Fibroblast of gingiva (primary cell): ENCODE results near the gene NELFB.
"Not testable (repeated sequence)": the region's sequence is repeated elsewhere in the genome, so short reads cannot be mapped to it uniquely, and the experiment has no call there.

Source experiments
- DNase-seq: peaks from one replicate; pipeline ENCODE4 v3.0.0-alpha.2; 2011; ENCODE audit warnings: low read depth

The NELFB gene

DNA sequence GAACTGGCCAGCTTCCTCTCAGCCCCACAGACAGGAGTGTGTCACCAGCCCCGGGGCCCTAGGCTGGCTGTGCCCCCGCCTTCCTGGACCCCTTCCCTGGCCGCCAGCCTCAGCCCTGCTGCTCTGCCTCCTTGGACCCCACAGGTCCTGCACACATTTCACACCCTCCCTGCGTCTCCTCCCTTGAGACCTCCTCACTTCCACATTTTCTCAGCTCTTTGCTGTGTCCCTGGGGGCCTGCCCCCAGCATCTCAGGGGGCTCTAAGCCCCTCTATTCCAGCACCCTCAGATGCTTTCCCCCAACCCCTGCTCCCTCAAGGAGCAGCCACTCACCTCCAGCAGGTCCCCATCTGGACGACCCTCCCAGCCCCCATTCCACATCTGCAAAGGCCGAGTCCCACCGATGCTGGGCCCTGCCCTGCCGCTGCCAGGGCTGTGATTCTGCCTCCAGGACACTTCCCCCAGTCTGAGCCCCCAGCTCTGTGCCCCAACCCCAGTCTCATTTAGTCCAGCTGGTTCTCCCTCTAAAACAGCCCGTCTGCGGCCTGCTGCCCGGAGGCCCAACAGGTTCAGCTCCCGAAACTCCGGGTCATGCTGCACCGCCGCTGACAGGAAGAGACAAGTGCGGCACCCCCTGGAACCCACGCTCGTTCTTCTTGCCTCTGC is 20.2 kb upstream of the NELFB start:
- no peak for DNase-seq

DNA sequence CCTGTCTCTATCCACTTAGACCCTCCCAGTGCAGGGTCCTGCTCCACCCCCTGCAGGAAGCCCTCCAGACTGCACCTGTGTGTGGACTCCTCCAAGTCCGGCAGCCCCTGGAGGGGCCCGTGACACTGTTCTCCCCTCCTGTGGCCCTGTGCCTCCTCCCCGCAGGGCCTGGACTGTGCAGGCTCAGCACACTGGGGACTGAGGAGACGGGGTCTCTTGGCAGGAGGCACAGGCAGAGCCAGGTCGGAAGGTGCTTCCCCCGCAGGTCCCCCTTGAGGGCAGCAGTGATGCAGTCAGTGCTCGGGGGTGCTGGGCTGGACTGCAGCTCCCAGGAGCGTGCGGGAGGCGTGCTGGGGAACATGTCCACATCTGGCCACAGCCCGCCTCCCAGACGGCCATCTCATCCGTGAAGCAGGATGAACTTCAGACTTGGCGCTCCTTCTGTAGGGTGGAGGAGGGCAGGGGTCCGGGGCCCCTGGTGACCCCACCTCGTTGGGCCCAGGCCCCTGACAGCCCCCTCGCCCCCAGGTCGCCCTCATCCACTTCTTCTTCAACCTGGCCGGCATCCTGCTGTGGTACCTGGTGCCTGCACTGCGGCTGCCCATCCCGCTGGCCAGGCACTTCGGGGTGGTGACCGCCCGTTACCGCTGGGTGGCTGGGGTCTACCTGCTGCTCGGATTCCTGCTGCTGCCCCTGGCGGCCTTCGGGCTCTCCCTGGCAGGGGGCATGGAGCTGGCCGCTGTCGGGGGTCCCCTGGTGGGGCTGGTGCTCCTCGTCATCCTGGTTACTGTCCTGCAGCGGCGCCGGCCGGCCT is 19.5 kb upstream of the NELFB start:
- no peak for DNase-seq

DNA sequence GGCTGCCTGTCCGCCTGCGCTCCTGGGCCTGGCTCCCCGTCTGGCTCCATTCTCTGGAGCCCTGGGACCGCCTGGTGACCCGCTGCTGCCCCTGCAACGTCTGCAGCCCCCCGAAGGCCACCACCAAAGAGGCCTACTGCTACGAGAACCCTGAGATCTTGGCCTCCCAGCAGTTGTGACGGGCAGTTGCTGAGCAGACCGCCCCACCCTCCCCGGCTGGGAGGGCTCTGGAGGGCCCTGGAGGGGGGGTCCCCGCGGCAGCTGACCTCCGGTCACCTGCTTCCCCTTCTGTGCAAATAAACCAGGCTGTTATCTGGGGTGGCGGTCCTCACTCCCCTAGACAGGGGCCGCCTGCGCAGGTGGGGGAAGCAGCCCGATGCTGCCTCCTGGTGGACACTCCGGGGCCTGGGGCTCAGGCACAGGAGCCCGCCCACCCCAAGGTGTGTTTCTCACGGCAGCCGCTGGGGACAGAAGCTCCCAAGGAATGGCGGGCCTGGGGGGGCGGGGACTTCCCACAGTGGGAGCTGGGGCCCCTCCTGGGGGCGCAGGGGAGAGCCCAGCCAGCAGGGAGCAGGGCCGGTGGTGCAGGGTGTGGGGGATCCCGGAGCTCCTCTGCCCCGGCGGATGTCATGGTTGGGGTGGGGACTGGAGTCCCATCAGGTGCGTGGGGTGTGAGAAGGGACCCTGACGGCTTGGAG is 18.7 kb upstream of the NELFB start:
- DNase-seq = peak; percentile 39

DNA sequence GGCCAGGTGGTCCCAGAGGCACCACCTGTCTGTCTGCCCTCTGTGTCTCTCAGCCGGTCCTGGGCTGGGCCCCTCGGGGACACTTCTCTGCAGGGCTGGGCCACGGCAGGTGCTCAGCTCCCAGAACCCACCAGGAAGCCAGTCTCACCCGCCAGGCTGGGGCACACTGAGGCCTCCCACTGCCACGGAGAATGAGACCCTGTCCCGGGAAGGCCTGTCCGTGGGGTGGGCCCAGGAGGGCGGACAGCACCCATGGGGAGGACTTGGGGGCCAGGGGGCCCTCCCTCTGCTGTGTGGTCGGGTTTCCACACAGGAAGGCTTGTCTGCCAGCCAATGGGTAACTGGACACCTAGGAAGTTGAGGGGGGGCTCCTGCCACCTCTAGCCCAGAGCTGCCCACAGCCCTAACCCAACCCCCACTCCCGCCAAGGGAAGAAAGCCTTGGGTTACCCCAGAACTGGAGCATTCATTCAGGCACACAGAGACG is 18.1 kb upstream of the NELFB start:
- no peak for DNase-seq

DNA sequence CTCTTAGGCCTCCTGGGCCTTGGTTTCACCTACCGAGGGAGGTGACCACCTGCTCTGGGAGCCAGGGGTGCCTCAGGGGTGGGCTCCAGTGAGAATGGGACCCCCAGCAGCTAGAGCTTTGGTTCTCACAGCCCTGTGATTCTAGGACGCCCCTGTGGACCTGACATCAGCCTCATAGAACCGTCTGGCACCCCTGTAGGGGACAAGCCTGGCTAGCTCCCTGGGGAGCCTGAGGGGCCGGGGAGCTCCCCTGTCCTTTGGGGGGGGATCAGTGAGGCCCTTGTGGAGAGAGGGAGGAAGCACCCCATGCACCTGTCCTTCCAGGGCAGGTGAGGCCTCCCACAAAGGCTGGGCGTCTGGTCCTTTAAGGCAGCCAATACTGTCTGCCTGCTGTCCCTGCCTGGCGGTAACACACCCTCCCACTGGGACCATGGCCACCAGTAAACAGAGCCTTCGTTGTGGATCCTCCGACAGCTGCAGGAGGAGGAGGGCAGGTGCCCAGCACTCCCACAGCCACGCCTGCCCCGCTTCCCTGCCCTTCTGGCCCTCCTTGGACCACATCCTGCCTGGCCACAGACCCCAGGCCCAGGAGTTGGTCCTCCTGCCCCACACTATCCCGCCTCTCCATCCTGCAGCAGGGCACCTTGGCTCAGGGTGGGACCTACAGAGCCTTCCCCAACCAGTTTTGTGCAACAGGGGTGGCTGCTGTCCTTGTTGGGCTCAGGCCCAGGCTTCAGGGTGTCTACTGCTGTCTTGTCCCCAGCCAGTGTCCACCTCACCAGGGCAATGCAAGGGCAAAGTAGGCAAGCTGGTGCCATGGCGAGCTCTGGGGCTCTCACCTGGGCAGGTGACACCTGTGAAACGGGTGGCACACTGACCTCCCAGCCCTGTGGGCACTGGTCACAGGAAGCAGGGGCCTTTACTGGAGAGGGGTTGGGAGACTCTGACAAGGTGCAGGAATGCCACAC is 17.1 kb upstream of the NELFB start:
- no peak for DNase-seq

DNA sequence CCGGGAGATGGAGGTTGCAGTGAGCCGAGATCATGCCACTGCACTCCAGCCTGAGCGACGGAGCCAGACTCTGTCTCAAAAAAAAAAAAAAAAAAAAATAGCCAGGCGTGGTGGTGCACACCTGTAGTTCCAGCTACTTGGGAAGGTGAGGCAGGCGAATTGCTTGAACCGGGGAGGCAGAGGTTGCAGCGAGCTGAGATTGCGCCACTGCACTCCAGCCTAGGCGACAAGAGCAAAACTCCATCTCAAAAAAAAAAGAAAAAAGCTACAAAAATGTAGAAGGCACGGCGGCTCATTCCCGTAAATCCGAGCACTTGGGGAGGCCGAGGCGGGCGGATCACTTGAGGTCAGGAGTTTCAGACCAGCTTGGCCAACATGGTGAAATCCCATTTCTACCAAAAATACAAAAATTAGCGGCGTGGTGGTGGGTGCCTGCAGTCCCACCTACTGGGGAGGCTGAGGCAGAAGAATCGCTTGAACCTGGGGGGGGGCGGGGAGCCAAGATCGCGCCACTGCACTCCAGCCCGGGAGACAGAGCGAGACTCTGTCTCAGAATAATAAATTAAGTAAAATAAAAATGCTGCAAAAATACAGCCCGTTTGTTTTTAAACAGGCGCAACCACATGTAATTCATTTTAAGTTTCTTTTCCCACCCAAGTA is 15.5 kb upstream of the NELFB start:
- not testable (repeated sequence) for DNase-seq

DNA sequence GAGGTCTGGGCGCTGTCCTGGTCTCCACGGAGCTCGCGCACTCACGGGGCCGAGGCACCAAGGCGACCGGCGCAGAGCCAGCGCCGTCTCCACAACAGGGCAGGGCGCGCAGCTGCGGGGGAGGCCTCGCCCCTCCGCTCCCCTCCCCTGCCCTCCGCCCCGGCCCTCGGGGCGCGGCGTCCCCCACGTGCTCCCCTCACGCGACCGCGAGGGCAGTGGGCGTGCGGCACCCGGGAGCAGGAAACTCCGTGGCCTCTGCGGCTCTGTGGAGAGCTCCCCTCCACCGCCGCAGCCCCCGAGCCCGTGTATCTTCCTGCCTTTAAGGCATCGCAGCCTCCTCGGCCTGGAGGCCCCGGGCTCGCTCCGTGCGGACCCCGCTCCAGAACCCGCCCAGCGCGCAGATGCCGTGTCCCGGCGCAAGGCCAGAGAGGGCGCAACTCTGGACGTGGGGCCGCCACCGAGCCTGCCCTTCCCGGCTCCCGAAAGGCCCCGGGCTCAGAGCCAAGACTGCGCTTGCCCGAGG is 14.7 kb upstream of the NELFB start:
- DNase-seq = peak; percentile 88

DNA sequence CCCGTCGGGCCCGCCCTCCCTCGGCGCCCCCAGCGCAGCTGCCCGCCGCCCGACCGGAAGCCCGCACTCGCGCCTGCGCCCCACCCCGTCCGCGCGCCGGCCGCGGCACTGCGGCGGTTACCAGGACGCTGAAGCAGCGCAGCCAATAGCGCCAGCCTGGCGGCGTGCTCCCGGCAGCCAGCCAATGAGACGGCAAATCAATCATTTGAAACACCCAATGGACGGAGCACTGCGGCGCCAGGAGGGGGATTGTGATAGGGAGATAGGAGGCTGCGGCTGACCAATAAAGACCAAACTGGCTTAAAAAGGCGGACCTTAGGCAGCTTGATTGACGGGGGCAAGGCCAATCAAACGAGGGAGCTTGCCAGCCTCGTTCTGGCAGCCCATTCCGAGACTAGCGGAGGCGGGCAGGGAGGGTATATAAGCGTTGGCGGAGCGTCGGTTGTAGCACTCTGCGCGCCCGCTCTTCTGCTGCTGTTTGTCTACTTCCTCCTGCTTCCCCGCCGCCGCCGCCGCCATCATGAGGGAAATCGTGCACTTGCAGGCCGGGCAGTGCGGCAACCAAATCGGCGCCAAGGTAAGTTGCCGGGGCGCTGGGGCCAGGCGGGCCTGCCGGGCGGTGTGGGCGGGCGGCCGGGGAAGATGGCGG is 14.2 kb upstream of the NELFB start, which contains the start of gene TUBB4B:
TSS of gene TUBB4B (plus strand) at position 447 of the 649 bp plus-strand sequence. CDS start at position 521, 74 bp downstream.
- peak; percentile 100 for DNase-seq

DNA sequence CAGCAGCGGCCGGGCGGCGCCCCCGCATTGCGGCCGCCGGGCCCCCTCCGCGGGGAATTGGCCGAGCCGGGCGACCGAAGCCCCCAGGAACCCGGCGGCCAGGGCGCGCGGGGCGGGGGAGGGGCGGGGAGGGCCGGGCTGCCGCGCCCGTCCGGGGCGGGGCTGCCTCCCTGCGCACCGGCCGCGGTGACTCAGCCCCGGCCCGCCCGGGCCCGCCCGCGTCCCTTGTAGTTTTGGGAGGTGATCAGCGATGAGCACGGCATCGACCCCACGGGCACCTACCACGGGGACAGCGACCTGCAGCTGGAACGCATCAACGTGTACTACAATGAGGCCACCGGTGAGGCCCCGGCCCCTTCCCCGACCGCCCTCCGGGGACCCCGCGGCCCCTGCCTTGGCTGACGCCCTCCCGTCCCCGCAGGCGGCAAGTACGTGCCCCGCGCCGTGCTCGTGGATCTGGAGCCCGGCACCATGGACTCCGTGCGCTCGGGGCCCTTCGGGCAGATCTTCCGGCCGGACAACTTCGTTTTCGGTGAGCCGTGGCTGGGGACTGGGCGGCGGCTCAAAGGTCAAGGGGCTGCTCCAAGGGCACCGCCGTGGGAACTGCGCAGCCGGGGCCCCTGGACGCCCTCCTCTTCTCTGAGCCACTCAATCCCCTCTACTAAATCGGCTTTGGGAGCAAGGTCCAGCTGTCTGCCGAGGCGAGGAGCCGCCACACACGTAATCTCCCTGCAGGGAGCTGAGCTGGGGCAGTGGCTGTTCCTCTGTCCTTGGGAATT is 13.4 kb upstream of the NELFB start:
- DNase-seq = peak; percentile 31

DNA sequence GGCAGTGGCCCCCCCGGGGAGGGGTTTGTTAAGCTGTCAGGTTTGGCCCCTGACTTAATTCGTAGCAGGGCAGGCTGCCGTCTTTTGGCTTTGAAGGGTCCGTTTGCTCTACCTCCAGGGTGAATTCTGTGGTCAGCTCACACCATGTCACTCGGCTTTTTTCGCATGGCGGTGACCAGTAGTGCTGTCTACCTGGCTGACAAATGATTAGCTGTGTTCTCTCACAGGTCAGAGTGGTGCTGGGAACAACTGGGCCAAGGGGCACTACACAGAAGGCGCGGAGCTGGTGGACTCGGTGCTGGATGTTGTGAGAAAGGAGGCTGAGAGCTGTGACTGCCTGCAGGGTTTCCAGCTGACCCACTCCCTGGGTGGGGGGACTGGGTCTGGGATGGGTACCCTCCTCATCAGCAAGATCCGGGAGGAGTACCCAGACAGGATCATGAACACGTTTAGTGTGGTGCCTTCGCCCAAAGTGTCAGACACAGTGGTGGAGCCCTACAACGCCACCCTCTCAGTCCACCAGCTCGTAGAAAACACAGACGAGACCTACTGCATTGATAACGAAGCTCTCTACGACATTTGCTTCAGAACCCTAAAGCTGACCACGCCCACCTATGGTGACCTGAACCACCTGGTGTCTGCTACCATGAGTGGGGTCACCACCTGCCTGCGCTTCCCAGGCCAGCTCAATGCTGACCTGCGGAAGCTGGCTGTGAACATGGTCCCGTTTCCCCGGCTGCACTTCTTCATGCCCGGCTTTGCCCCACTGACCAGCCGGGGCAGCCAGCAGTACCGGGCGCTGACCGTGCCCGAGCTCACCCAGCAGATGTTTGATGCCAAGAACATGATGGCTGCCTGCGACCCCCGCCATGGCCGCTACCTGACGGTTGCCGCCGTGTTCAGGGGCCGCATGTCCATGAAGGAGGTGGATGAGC is 12.6 kb upstream of the NELFB start:
- DNase-seq = no peak

DNA sequence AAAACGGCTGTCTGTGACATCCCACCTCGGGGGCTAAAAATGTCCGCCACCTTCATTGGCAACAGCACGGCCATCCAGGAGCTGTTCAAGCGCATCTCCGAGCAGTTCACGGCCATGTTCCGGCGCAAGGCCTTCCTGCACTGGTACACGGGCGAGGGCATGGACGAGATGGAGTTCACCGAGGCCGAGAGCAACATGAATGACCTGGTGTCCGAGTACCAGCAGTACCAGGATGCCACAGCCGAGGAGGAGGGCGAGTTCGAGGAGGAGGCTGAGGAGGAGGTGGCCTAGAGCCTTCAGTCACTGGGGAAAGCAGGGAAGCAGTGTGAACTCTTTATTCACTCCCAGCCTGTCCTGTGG is 11.9 kb upstream of the NELFB start:
- not testable (repeated sequence) for DNase-seq

DNA sequence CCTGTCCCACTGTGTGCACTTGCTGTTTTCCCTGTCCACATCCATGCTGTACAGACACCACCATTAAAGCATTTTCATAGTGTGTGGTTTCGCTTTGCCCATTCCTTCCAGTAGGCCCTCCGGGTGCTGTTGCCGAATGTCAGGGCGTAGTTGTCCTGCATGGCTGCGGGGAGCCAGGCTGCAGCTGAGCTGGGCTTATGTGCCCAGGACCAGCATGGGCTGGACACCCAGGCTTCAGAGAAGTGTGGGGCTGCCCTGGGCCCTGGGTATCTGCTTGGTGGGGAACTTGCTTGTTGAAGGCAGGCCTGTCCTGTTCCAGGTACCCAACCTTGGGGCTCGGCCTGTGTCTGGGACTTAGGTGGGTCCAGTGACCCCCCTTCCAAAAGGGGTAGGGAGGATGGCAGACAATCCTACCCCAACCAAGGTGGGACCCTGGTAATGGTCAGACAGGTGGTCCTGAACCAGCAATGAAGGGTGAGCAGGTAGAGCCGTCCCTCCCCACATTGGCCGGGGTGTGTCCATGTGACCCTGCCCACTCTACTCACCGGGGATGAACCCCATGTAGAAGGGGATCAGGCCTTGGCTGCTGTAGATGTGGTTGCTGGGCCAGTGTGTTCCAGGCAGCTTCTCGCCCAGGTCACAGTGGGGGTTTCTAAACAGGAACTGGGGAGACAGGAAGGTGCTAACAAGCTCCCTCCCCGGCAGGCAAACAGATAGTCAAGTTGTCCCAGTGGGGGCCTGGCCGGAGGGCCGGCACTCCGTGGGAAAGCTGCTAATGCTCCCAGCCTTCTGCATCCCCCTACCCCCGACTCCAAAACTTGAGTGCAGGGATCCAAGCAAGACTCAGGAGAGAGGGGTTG is 11.3 kb upstream of the NELFB start:
- no peak for DNase-seq

DNA sequence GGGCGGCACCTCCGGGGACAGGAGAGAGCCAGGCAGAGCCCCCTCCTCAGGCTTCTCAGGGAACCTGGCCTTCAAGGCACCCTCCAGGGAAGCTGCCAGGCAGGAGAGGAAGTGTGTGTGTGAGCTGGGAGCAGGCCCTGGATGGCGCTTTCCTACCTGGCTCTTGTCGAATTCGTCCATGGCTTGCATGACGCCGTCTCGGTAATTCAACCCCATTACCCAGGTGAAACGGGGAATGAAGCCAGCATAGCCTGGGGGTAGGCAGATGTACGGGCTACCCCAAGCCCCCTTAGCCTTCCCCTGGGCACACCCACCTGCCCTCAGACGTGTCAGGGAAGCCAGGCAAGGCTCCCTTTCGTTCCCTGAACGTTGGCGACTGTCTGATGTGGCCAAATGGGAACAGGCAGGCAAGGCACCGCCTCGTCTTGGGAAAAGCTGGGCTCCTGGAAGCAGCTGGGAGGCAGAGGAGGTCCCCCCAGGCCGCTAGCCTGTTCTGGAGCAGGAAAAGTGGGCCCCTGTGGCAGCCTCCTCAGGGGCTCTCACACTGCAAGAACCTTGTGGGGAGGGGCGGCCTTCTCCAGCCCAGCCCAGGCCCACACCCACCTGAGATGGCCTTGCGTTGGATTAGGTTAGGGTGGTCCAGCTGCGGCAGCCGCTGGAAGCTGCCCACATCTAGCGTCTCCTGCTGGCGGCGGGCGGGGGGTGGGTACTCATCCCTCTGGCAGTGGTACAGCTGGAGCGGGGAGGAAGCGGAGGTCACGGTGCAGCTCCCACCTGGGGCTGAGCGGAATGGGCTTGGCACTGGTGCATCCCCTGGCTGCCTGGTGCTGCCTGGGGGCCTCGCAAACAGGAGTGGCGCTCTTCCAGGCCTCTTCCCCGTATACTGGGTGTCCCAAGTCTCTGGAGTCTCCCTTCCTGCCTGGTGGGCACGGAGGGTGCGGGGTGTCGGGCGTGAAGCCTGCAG is 10.4 kb upstream of the NELFB start:
- no peak for DNase-seq

DNA sequence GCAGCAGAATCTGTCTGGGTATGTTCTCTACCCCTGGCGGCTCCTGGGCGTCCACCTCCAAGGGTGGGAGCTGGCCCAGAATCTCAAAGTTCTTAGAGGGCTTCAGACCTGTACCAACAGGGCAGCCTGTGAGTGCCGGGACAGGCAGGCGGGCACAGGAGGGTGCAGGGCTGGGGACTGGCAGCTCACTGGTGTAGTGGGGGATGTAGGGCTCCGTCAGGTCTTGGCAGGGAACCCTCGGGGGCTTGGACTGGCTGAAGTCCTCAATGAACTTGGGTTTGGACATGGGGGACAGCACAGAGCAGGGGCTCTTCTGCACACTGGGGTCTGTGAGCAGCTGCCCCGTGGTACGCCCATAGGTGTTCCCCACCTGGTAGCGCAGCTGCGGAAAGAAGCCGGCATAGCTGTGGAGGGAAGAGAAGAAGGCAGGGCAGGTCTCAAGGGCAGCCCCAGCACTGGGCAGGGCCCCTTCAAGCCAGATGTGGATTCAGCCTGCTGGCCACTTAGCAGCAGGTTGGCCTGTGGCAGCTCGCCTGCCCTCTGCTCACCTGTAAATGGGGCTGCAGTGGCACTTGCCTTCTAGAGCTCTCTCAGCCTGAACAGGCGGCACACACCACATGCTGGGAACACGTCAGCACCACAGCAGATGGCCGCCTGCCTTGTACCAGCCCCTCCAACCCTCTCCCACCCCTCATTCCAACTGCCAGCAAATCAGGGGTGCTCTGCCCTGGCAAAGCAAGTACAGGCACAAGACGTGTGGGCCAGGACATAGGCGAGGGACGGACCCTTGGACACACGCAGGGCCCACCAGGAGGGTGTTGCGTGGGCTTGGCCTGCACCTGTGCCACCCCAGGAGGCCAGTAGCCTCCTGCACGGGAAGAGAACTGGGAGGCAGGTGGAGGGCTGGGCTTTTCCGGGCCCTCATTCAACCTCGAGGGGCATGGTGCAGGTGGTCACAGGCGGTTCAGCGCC is 9.4 kb upstream of the NELFB start:
- no peak for DNase-seq
